ENCODE results near the gene IDS.
"Not testable (repeated sequence)": the region's sequence is repeated elsewhere in the genome, so short reads cannot be mapped to it uniquely, and the experiment has no call there.

Gene IDS

DNA sequence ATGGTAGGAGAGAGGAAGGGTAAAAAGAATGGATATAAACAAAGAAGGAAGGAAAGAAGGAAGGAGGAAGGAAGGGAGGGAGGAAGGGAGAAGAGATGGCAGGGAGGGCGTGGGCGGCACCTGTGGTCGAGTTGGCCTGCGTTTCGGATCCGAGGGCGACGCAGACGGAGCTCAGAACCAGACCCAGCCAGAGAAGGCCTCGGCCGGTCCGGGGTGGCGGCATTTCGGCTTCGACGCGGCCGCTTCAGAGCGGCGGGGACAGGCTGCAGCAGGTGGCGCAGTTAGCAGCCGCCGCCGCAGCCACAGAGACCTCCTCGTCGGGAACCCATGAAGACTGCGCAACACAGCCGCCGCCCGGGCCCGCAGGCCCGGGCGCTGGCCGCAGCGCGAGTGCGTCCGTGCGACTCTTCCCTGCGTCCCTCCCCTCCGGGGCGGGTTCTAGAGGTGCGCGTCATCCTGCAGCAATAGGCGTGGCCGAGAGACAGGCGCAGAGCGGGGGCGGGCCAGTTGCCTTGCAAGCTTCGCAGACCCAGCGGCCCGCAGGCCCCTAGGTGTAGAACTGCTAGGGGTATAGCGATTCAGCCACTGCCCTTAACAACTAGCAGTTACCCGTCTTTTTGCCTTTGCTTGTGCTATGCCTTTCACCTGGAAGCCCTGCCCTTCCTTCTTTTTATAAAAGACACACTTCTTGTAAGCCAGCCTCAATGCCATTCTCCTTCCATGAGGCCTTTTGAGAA lies at the start of gene IDS:
Gene IDS (minus strand): TSS at position 392 of the 737 bp plus-strand sequence. CDS start 169 bp downstream, at position 223.
- DNase-seq, result peak; percentile 88

- not testable (repeated sequence) for DNase-seq
Observed at GRCh38 chrX:149551939-149552248, 46.8 kb upstream of the IDS start.

- DNase-seq, result not testable (repeated sequence)
Observed at GRCh38 chrX:149551245-149551938, 46.3 kb upstream of the IDS start.

GRCh38 chrX:149550454-149550853 lies 45.3 kb upstream of the IDS start:
- not testable (repeated sequence) for DNase-seq

DNA sequence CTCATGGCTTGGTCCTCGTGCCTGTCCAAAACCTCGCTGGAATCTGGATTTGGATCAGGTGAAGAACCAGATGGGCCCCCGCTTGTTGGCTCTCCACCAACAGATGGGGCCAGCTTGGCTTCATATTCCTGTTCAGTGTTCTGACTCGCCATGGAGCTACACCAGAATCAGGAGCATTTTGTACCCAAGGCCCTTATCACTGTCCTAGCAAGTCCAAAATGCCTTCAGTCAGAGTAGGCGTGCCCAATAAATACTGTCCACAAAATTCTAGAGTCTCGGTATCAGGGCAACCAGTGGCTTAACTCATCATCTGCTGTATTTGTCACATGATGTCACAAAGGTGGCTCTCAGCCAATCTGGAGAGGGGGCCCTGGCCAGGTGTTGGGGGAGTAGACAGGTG lies 44.6 kb upstream of the IDS start, which contains the start of gene HSFX3:
Gene HSFX3 (minus strand): TSS at position 224 of the 400 bp plus-strand sequence. CDS start 72 bp downstream, at position 152.
- not testable (repeated sequence) for DNase-seq

DNA sequence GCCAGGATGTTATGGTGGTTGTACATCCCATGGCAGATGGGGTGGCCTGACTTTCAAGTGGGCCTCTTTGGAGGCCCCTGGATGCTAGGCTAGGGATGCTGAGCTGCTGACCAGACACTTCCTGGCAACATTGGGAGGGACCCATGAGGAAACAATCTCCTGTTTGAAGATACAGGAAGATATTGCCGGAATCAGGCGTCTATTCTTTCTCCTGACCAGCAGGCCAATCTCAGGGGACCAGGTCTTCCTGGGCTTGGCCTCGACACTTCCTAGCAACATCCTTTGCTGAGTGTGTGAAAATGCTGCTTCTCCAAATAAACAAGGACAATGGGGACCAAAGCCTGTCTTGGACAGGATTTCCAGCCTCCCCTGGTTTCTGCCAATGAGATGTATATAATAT lies 42.7 kb upstream of the IDS start:
- not testable (repeated sequence) for DNase-seq

GRCh38 chrX:149546962-149547361 lies 41.9 kb upstream of the IDS start:
- DNase-seq, result not testable (repeated sequence)

DNA sequence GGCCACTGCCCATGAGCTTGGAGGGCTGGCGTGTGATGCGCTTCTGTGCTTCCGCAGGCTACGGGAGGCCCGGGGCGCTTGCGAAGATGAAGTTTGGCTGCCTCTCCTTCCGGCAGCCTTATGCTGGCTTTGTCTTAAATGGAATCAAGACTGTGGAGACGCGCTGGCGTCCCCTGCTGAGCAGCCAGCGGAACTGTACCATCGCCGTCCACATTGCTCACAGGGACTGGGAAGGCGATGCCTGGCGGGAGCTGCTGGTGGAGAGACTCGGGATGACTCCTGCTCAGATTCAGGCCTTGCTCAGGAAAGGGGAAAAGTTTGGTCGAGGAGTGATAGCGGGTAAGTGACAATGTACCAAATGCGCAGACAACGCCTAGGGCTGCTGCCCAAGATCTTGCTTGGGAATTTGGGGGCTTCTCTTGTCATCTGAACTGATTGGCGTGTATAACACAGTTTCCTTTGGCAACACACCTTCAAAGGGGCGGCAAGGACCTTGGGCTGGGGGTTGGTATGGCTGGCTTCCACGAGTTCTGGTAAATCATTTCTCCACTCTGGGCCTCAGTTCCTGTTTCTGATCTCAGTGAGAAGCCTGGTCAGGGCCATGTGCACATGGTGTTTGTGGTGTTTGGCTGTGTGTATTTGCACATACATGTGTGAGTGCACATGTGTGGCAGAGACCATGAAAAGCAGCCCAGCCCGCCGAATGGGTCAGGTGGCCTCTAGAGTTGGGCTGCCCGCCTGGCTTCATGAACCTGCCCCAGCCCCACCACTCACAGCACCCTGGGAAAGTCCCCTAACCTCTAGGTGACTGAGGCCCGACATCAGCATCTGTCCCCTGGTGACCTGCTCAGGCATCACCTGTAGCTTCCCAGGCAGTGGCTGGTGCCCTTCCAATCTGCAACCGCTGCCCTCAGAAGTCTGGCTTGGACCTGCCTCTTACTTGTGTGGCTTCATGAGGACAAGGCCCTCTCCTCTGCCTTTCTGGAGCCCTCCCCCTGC lies 40.7 kb upstream of the IDS start:
- not testable (repeated sequence) for DNase-seq

- DNase-seq, result no peak
Observed at GRCh38 chrX:149541521-149542047, 36.5 kb upstream of the IDS start.

- peak; percentile 91 for DNase-seq
Observed at GRCh38 chrX:149540621-149541520, 35.8 kb upstream of the IDS start, which contains the start of gene EOLA1. Gene EOLA1 (plus strand): TSS chrX:149541012. CDS start chrX:149545631, 4,619 bp downstream.

DNA sequence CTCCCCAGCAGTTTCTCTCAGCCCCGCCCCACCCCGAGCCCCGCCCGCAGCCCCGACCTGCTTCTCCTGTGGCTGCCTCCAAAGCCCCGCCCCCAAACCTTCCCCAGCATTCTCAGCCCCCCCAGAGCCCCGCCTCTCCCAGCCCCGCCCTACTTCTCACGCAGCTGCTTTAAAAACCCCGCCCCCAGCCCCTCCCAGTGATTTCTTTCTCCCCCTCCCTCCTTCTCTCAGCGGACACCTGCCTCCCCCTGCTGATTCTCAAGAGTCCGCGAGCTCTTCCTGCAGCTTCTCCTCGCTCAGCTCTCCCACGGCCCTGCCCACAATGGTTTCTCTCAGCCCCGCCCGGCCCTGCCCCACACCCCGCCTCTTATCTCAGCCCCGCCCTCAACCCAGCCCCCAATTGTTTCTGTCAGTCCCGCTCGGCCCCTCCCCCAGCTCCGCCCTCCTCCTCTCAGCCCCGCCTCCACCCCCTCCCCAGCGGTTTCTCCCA lies 35.1 kb upstream of the IDS start:
- DNase-seq, result peak; percentile 91

GRCh38 chrX:149539283-149540130 lies 34.4 kb upstream of the IDS start:
- DNase-seq, result peak; percentile 93

DNA sequence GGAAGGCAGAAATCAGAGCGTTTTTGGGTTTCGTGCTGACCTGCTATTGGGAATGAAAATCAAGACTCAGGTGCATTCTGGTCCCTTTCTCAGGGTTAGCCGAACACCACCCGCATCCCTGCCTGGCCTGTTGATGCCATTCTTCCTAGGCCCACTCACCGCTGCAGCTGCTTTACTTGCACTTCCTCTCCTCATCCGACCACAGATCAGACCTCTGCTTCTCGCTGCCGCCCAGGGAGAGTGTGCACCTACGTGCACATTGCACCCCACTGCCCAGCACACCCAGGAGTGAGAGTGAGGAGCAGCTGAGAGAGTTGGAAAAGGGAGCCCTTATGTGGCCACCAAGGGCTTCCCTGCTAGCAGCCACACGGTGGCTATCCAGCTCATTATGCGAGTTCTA lies 32.4 kb upstream of the IDS start:
- not testable (repeated sequence) for DNase-seq

- DNase-seq, result not testable (repeated sequence)
Observed at GRCh38 chrX:149534926-149535602, 30.0 kb upstream of the IDS start.

DNA sequence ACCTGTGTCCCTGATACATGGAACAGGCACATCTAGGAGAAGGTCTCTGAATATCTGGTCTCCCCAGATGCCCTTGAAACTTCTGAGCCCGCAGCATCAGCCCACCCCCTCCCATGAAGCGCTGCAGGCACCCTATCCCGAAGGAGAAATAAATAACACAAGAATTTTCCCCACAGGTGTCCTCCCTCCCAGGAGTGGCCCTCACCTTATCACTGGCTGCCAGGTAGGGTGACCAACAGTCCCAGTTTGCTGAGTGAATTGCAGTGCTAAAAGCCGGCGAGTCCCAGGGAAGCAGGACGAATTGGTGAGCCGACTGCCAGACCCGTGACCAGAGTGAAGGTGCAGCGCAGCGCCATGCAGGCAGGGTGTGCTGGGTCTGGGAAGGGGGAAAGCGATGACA lies 28.9 kb upstream of the IDS start:
- not testable (repeated sequence) for DNase-seq

DNA sequence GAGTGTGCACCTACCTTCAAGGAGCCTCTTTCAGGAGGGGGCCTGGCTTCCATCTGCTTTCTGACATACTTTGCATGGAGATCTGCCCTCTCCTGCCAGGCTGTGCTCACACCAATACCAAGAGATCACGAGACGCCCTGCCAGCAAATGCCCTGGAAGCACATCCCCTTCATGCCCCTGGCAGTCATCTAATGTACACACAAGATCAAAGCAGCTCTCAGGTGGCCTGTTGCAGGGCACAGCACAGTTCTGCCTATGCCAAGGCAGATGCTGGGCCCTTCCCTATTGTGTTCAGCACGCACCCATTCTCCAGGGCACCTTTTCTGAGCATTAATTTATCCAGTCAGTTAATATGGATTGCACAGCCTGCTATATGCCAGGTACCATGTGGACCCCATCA lies 27.8 kb upstream of the IDS start:
- not testable (repeated sequence) for DNase-seq

DNA sequence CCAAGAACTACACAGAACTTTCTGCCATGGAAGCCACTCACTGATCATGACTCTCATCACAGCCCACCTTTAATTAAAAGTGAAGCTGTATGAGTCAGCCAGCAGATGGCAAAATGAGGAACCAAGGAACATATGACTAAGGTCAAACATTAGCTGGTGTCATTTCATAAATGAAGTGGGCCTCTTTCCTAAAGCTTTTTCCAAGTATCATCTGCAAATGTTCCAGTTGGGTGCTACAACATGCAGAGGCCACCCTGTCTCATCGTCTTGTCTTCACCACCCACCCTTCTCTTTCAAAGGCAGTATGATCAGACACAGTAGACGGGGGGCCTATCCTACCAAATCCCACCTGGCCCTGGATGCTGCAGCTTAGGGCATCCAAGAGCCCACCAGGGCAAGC lies 26.5 kb upstream of the IDS start:
- DNase-seq, result no peak

GRCh38 chrX:149528381-149528780 lies 23.3 kb upstream of the IDS start:
- DNase-seq, result no peak

GRCh38 chrX:149527705-149528104 lies 22.6 kb upstream of the IDS start:
- no peak for DNase-seq
